Measurements from ENCODE around the gene FNDC4. TPM values are rescaled to one million over a fixed set of nuclear protein-coding genes. Genes with fewer than 3 reads are reported as not detected.
A peak's percentile ranks its signal among the peaks of the same experiment; 100 is the strongest.
"Not testable (repeated sequence)": the region's sequence is repeated elsewhere in the genome, so short reads cannot be mapped to it uniquely, and the experiment has no call there.

The FNDC4 gene
- 10 to 100 TPM; 24.0 to 82.0 (median 52.2) TPM for total RNA-seq

GRCh38 chr2:27494944-27495554 lies at the start of gene FNDC4:
TSS of gene FNDC4 (minus strand) at chr2:27495200. CDS start at chr2:27494679, 521 bp downstream.
- DNase-seq (ENCODE audit: low spot score) (no peak), ATAC-seq (ENCODE audit: low FRiP score) (peak; percentile 58)
- TF ChIP-seq CTCF (IDR thresholded peaks at IDR 0.05): no peak

- no peak for TF ChIP-seq CTCF (IDR thresholded peaks at IDR 0.05)
- ATAC-seq (ENCODE audit: low FRiP score): no peak
- DNase-seq (ENCODE audit: low spot score): no peak
These were observed 49.3 kb upstream of the FNDC4 start for GRCh38 chr2:27544143-27544821.

- DNase-seq (ENCODE audit: low spot score); ATAC-seq (ENCODE audit: low FRiP score): not testable (repeated sequence)
These were observed 44.6 kb upstream of the FNDC4 start for GRCh38 chr2:27539649-27540048.

GRCh38 chr2:27538839-27539450 lies 43.9 kb upstream of the FNDC4 start:
- not testable (repeated sequence) for ATAC-seq (ENCODE audit: low FRiP score); DNase-seq (ENCODE audit: low spot score)

- DNase-seq (ENCODE audit: low spot score): no peak
- ATAC-seq (ENCODE audit: low FRiP score): no peak
- no peak for TF ChIP-seq CTCF (IDR thresholded peaks at IDR 0.05)
These were observed 42.3 kb upstream of the FNDC4 start for GRCh38 chr2:27537287-27537686.

GRCh38 chr2:27531983-27532382 lies 37.0 kb upstream of the FNDC4 start:
- TF ChIP-seq CTCF (IDR thresholded peaks at IDR 0.05): no peak
- DNase-seq (ENCODE audit: low spot score): no peak
- no peak for ATAC-seq (ENCODE audit: low FRiP score)

GRCh38 chr2:27527182-27527581 lies 32.2 kb upstream of the FNDC4 start:
- TF ChIP-seq CTCF (IDR thresholded peaks at IDR 0.05): no peak
- no peak for DNase-seq (ENCODE audit: low spot score)
- no peak for ATAC-seq (ENCODE audit: low FRiP score)

GRCh38 chr2:27522400-27522945 lies 27.5 kb upstream of the FNDC4 start:
- ATAC-seq (ENCODE audit: low FRiP score): no peak
- no peak for DNase-seq (ENCODE audit: low spot score)
- no peak for TF ChIP-seq CTCF (IDR thresholded peaks at IDR 0.05)

Measured in omental fat pad (tissue), 4 donors.